LHCN-M2 (cell line): ENCODE data around the gene IST1. TPM values are rescaled to one million over a fixed set of nuclear protein-coding genes. Genes with fewer than 3 reads are reported as not detected.

Source experiments
- DNase-seq: peaks from one replicate; pipeline ENCODE4 v3.0.0-alpha.2; 2012; ENCODE audit warnings: low read depth
- total RNA-seq: library from RNA; depleted of rRNA; stranded (reverse); fragments of >200 nt; gene quantifications from 2 replicates; pipeline ENCODE4 v1.2.3, GENCODE V29; 2014

IST1 gene
- total RNA-seq, 1 experiment from 2014 or later, result 193 TPM

- peak; percentile 38 for DNase-seq
Observed at GRCh38 chr16:71916397-71916920, 21.1 kb downstream of the IST1 start.

GRCh38 chr16:71917900-71918299 lies 22.6 kb downstream of the IST1 start:
- peak; percentile 47 for DNase-seq

GRCh38 chr16:71919035-71919434 lies 23.7 kb downstream of the IST1 start:
- no peak for DNase-seq

GRCh38 chr16:71920658-71921057 lies 25.3 kb downstream of the IST1 start:
- DNase-seq, result no peak

DNA sequence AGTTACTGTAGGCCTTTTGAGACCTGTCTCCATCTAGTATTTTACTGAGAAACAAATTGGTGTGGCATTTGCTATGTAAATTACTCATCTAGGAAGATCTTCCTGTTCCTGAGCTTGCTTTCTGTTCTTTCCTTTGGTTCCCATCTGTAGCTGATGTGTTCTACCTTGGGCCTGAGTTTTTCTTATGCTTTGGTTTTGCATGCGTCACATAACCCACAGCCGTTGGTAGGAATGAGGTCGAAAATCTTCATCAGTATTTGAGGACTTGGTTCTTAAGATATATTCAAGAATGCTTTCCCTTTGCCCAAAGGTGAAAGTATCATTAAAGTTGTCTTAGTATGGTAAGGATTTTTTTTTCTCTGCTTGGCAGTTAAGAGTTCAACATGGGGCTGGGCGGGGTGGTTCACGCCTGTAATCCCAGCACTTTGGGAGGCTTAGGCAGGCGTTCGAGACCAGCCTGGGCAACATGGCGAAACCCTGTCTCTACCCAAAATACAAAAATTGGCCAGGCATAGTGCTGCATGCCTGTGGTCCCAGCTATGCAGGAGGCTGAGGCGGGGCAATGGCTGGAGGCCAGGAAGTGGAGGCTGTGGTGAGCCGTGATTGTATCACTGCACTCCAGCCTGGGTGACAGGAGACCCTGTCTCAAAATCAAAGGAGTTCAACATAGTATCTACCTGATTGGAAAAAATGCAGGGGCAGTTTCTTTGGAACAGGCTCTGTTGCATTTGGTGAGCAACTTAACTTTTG lies 28.8 kb downstream of the IST1 start:
- DNase-seq, result no peak

- DNase-seq, result no peak
Observed at GRCh38 chr16:71924710-71925109, 29.4 kb downstream of the IST1 start.

DNA sequence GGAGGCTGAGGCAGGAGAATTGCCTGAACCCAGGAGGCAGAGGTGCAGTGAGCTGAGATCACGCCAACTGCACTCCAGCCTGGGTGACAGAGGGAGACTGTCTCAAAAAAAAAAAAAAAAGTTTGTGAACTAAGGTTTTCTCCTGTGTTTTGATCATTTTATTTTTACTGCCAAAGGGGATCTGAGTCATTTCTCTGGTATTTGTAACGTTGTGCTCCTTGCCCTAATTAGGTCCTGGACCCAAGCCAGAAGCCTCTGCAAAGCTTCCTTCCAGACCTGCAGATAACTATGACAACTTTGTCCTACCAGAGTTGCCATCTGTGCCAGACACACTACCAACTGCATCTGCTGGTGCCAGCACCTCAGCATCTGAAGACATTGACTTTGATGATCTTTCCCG lies 32.1 kb downstream of the IST1 start:
- DNase-seq, result peak; percentile 96

- peak; percentile 54 for DNase-seq
Observed at GRCh38 chr16:71927787-71928186, 32.5 kb downstream of the IST1 start.

DNA sequence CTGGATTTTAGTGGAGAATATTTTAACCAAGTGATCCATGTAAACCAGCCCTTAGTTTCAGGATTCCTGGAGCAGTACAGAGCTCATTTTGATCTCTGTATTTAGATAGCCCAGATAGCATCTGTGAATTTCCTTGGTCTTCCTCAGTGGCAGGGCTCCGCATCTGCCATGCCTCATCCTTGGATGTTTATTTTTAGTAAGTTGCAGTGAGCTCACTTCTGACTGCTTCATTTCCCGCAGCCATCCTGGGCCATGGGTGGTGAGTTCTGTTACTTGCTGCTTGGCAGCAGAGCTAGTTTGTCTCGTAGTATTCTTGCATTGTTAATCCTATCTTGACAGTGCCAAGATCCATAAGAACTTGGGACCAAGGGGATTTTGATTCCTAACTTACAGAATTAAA lies 33.7 kb downstream of the IST1 start:
- peak; percentile 77 for DNase-seq

- peak; percentile 18 for DNase-seq
Observed at GRCh38 chr16:71930013-71930563, 34.8 kb downstream of the IST1 start.

DNA sequence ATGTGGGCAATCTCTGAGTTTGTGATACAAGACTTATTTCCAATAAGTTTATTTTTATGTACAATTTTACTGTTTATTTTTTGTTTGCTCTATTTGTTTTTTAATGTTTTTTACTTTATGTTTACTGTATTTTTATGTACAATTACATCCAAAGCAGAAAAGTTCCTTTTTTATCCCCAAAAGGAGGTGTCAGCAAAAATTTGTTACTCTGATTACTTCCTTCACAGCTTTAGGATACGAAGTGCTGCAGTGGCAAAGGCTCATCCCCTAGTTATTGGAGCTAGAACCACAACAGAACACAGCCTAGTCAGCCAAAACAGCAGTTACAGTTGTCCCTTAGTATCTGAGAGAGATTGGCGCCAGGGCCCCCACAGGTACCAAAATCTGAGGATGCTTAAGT lies 35.7 kb downstream of the IST1 start:
- DNase-seq, result no peak

DNA sequence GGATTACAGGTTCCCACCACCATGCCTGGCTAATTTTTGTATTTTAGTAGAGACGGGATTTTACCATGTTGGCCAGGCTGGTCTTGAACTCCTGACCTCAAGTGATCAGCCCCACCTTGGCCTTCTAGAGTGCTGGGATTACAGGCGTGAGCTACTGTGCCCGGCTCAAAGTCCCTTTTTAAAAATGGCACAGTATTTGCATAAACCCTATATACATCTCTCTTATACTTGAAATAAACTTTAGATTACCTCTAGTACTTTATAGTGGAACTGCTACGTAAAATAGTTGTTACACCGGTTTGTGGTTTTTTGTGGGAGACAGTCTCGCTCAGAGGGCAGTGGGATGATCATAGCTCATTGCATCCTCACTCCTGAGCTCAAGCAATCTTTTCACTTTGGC lies 36.3 kb downstream of the IST1 start:
- no peak for DNase-seq

GRCh38 chr16:71933017-71933416 lies 37.7 kb downstream of the IST1 start:
- no peak for DNase-seq

GRCh38 chr16:71933913-71934695 lies 38.8 kb downstream of the IST1 start:
- peak; percentile 55 for DNase-seq

- DNase-seq, result no peak
Observed at GRCh38 chr16:71937868-71938510, 42.7 kb downstream of the IST1 start.

DNA sequence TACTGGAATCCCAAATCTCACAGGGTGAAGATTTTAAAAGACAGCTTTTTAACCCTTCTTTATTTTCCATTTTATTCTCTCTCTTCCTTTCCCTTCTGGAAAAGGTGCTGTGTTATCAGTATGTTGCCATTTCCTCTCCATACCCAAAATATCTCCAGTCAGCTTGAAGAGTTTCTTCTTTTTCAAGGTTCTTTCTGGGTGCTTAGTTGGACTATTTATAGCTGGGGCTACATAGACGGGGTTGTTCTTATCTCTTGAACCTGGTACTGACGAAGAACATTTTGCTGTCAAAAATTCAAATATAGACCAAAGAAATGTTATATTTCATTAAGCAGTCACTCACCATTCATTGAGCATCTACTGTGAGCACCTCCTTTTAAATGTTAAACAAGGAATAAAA lies 48.6 kb downstream of the IST1 start:
- no peak for DNase-seq

DNA sequence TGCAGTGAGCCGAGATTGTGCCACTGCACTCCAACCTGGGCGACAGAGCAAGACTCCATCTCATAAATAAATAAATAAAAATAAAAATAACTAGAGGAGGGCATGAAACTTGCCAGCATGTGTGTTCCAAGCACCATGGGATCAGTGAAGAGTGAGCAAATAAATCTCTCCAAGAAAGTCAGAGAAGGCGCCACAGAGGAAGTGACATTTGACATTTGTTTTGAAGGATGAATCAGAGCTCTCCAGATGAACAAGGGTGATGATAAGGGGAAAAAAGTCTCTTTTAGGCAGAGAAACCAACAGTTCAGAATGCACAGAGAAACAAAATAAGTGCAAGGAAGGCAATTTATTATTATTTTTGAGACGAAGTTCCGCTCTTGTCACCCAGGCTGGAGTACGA lies 50.3 kb downstream of the IST1 start:
- DNase-seq, result no peak

GRCh38 chr16:71952825-71953224 lies 57.5 kb downstream of the IST1 start:
- no peak for DNase-seq

GRCh38 chr16:71954180-71954579 lies 58.8 kb downstream of the IST1 start:
- DNase-seq, result no peak

- no peak for DNase-seq
Observed at GRCh38 chr16:71954699-71955195, 59.4 kb downstream of the IST1 start.

DNA sequence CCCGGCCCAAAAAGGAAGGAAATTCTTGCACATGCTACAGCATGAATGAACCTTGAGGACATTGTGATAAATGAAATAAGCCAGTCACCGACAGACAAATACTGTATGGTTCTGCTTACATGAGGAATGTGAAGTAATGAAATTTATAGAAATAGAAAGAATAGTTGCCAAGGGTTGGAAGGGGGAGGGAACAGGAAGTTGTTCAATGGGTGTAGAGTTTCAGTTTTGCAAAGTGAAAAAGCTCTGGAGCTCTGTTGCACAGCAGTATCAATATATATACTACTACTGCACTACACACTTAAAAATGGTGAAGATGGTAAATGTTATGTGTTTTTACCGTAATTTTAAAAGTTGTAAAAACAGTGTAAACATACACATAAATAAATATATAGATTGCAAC lies 61.2 kb downstream of the IST1 start:
- no peak for DNase-seq
